ENCODE data around the gene DCAF8L2.
A peak's percentile ranks its signal among the peaks of the same experiment; 100 is the strongest.
"Not testable (repeated sequence)": the region's sequence is repeated elsewhere in the genome, so short reads cannot be mapped to it uniquely, and the experiment has no call there.

The DCAF8L2 gene

DNA sequence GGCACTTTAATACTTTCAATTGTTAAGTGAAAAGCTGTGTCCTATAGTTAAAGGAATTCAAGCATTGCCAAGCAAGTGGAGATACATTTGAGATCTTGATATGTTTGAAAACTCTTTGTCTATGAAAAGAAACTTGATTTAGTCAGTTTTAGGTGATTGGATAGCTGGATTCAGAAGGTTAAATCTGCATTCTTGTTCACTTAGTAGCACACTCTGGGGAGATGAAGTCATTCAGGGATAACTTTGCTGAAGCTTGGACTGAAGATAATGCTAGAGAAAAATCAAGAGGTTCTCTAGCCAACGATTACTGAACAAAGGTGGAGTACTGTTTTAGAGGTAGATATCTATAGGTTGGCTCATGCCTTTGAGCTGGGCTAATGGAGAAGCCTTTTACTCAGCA lies 90.6 kb downstream of the DCAF8L2 start:
- no peak for DNase-seq

DNA sequence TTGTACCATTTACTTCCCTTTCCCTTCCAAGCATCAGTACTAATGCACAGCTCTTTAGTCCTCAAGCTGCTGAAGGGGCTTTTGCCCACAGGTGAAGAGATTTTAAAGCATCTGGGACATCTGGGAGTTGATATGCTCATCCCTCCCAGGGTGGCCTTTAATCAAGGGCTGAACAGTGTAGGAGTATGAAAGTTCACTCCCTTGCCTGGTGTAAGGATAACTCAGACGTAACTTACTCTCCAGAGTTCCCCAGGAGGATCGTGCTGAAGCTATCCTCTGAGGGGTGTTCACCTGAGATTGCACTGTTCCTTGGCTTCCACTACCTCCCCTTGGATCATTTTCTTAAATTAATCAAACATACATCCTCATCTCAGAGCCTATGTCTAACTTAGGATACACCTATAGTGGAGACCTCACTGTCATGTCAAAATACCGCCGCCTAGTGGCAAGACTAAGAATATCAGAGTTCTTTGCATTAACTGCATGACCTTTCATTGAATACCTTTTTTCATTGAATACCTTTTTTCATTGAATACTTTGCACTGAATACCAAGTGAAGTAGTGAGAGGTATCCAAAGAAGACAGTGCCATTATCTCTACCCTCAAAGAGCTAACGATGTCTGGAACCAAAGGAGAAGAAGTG lies 93.5 kb downstream of the DCAF8L2 start:
- DNase-seq = peak; percentile 1 to 22

GRCh38 chrX:27694667-27695066 lies 104.5 kb downstream of the DCAF8L2 start:
- DNase-seq = no peak

DNA sequence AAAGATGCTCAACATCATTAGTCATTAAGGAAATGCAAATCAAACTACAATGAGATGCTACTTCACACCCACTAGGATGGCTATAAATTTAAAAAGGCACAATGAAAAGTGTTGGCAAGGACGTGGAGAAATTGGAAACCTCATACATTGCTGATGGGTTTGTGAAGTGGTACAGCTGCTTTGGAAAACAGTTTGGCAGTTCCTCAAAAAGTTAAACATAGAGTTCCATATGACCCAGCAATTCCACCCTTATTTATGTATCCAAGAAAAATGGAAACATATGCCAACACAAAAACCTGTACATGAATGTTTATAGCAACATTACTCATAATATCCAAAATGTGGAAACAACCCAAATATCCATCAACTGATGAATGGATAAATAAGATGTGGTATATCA lies 116.4 kb downstream of the DCAF8L2 start:
- DNase-seq = no peak

DNA sequence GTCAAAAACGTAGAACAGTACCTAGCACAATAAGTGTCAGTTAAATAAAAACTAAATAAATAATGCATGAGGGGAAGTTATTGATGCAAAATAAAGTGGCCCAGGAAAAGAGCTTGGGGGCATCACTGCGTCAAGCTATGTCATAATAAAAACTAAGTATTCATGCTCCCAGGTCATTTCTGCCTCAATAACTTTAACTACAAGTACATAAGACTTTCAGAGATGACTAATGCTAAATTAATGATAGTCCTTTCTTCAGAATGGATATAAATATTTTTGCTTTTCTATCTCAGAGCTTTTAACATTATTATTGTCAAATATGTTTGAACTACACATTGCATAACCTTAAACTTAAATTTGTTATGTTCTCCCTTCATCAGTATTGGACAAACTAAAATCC lies 125.5 kb downstream of the DCAF8L2 start:
- no peak for DNase-seq

- DNase-seq = no peak
Observed at GRCh38 chrX:27728291-27728690, 138.1 kb downstream of the DCAF8L2 start.

- no peak for DNase-seq
Observed at GRCh38 chrX:27731962-27732361, 141.8 kb downstream of the DCAF8L2 start.

DNA sequence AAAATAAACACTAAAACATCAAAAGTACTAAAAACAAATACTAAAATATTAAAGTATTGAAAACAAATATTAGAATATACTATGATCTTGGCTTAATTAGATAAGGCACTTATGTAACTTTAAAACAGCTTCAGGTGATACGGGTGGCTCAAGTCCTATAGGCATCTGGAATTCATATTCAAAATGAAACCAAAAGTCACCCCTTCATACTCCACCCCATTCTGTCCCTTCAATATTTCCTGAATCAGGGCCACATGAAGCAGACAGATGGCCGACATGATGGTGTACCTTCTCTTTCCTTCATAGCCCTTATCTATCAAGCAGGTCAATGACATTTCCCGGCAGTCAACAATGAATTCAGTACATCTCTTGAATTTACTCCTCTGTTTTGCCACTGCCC lies 145.8 kb downstream of the DCAF8L2 start:
- no peak for DNase-seq

DNA sequence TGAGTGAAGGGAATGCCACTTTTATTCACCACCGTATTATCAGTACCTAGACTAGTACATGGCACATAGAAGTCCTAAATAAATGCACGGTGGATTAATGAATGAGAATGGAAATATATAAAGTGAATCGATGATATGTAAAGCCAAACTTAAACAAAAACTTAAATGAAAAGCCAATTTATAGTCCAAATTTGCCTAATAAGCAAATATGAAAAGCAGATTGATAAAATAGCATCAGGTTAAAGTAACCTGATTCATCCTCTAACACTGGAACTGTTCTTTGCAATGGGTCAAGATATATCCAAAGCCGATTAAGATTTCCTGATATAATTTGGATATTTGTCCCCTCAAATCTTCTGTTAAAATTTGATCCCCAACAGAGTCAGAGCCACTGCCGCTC lies 150.8 kb downstream of the DCAF8L2 start:
- no peak for DNase-seq

DNA sequence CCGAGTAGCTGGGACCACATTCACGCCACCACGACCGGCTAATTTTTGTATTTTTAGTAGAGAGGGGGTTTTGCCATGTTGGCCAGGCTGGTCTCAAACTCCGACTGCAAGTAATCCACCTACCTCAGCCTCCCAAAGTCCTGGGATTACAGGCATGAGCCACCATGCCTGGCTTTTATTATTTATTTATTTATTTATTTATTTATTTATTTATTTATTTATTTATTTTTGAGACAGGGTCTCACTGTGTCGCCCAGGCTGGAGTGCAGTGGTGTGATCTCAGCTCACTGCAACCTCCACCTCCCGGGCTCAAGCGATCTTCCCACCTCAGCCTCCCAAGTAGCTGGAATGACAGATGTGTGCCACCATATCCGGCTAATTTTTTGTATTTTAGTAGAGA lies 153.4 kb downstream of the DCAF8L2 start:
- not testable (repeated sequence) for DNase-seq

DNA sequence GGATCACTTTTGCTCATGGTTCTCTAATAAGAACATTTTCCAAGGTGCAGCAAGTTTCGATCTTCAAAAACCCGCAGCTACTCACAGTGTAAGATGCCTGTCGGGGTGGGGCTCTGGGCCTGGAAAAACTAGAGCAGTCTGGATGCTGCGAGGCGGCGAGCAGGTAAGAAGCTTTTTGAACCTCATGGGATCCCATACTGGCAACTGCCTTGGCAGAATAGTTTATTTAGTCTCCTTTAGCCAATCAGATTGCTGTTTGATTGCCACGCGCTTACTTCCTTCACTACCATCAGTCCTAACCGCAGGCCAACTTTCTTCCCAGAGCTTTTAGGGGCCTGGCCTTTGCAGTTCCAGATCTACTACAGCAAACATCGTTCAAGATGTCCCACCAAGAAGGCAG lies 156.4 kb downstream of the DCAF8L2 start:
- no peak for DNase-seq

DNA sequence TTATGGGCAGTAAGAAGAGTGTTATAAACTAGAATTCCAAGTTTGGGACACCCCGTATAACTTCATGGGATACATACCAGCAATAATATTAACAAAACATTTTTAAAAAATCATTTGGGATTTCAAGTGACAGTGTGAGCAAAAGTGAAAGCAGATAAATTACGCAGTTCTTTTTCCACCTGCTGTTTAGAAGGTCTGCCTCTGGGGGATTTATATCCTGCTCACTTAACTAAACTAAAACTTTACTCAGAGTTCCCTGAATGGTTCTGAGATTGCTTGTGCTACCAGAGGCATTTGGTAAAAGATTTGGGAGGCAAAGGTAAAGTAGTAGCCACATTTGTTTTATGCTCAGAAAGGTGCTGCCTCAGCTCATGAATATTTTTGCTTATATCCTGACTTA lies 160.2 kb downstream of the DCAF8L2 start:
- DNase-seq = not testable (repeated sequence)

GRCh38 chrX:27751976-27752375 lies 161.8 kb downstream of the DCAF8L2 start:
- DNase-seq = no peak

DNA sequence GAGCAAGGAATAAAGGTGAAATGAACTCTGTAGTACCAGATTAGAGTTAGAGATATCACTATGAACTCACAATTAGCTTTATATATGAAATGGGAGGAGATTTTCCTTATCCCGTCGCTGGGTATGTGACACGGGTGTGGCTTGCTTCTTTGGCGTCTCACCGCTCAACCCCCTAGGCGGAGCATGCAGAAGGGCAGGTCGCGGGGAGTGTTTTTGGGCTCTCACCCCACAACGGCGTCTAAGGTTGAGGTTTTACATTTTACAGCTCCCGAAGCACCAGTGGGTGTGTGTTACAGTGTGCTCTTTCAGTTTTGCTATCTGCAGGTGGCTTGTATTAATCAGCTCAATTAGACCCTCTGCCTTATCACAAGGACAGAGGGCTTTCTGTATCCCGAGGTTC lies 175.6 kb downstream of the DCAF8L2 start:
- no peak for DNase-seq

DNA sequence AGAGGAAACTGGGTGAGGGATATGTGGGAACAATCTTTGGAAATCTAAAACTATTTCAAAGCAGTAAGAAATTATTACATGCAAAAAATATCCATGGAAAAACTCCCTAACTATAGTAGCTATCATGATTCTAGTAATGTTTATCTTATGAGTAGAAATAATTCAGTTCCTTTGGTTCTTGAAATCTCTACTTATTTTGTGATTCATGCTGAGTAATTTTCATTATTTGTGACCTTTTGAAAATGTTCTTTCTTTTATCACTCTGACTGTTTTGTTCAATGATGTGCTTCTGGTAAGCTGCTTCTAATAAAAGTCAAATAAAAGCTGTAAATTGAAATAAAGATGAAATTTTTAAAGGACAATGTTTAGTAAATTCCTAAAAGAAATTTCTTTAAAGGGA lies 177.2 kb downstream of the DCAF8L2 start:
- DNase-seq = no peak

DNA sequence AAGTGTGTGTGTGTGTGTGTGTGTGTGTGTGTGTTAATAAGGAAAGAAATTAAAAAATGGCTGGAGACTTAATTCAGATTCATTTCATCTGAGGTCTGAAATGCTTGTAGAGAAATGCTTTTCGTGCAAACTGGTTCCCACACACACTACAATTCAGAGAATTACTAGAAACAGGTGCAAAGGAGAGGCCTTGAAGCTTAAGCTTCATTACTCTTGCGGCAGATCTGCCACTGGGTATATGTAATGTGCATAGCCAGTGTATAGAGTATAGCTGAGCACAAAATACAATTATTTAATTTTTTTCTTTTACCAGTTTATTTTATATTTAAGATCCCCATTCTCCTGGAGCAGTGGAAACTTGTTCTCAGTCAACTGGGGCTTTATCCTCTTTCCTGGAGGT lies 185.8 kb downstream of the DCAF8L2 start:
- DNase-seq = no peak

DNA sequence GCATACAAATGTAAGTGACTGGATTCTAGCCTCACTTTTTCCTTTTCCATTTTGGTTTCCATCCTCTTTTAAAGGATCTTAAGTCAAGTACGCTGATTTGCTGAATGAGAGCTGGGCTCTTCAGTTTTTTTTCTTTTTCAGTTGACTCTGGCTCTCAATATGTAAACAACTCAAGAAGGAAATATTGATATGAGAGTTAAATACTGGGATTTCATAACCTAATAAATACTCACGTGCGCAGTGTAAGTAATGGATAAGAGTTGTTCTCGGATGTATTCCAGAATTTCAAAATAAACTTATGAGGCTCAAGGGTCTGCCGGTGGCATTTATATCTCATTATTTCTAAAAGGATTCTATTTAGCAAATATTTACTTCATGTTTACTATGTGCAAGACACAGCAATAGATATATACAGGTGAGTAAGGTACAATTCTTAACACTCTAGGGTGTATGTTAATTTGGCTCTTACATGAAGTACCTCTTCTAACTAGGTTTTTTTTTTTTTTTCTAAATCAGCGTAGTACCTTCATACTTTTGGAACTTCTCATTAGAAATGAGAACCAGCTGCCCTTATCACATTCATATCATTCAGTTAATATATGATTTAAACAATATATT lies 206.6 kb downstream of the DCAF8L2 start:
- no peak for DNase-seq

GRCh38 chrX:27797575-27797974 lies 207.4 kb downstream of the DCAF8L2 start:
- DNase-seq = no peak
